HepG2 (cell line): Measurements from ENCODE around the gene DENND1C. TPM values are rescaled to one million over a fixed set of nuclear protein-coding genes. Genes with fewer than 3 reads are reported as not detected.

ENCODE experiments used
- DMTF1 ChIP-seq: sonication (generic); formaldehyde crosslinking; IDR thresholded peaks from 2 replicates; pipeline ENCODE4 v1.4.0; 2020; ENCODE audit warnings: mild to moderate bottlenecking, missing genetic modification reagents
- GABPA ChIP-seq, 2 experiments: IDR thresholded peaks; 2 replicates each; pipeline ENCODE4 v1.6.1; 2011 to 2016; ENCODE audit warnings: low read depth in 2 of 2, low read length in 1 of 2, missing biosample characterization in 1 of 2, missing genetic modification characterization in 1 of 2
- IRF1 ChIP-seq: sonication (generic); formaldehyde crosslinking; IDR thresholded peaks from 2 replicates; pipeline ENCODE4 v1.4.0; 2020; ENCODE audit warnings: low read depth, mild to moderate bottlenecking, missing genetic modification reagents
- MAZ ChIP-seq, 2 experiments: sonication (generic) in 1 of 2; formaldehyde crosslinking in 1 of 2; IDR thresholded peaks; 2 replicates each; pipeline versions ENCODE4 v1.5.0 to v1.6.1; 2012 to 2020; ENCODE audit warnings: low read depth in 2 of 2, mild to moderate bottlenecking in 2 of 2, borderline replicate concordance in 1 of 2, improper control_type of control experiment in 1 of 2, low read length in 1 of 2, missing genetic modification reagents in 1 of 2, moderate library complexity in 1 of 2
- PAWR ChIP-seq: sonication (generic); formaldehyde crosslinking; IDR thresholded peaks from 2 replicates; pipeline ENCODE4 v1.4.0; 2020; ENCODE audit warnings: missing genetic modification reagents, mild to moderate bottlenecking, borderline replicate concordance
- REL ChIP-seq: sonication (generic); formaldehyde crosslinking; conservative IDR thresholded peaks from 2 replicates; pipeline ENCODE4 v1.8.0; 2022; ENCODE audit warnings: mild to moderate bottlenecking, missing genetic modification reagents, moderate library complexity
- RXRA ChIP-seq: sonication (generic); formaldehyde crosslinking; IDR thresholded peaks from 2 replicates; pipeline ENCODE4 v1.5.1; 2020; ENCODE audit warnings: missing genetic modification reagents
- SAP130 ChIP-seq: IDR thresholded peaks from 2 replicates; pipeline ENCODE4 v1.6.1; 2016; ENCODE audit warnings: low read depth
- ZIK1 ChIP-seq: sonication (generic); formaldehyde crosslinking; IDR thresholded peaks from 2 replicates; pipeline ENCODE4 v1.5.0; 2020; ENCODE audit warnings: mild to moderate bottlenecking, low read depth, missing genetic modification reagents, borderline replicate concordance
- ZNF264 ChIP-seq: sonication (generic); formaldehyde crosslinking; IDR thresholded peaks from 2 replicates; pipeline ENCODE4 v1.4.0; 2020; ENCODE audit warnings: missing genetic modification reagents
- ZNF296 ChIP-seq: sonication (generic); formaldehyde crosslinking; conservative IDR thresholded peaks from 2 replicates; pipeline ENCODE4 v1.5.0; 2020; ENCODE audit warnings: mild to moderate bottlenecking, missing genetic modification reagents
- ZNF318 ChIP-seq: sonication (generic); formaldehyde crosslinking; IDR thresholded peaks from 2 replicates; pipeline ENCODE4 v1.4.0; 2020; ENCODE audit warnings: mild to moderate bottlenecking, missing genetic modification reagents
- ZNF329 ChIP-seq: sonication (generic); formaldehyde crosslinking; IDR thresholded peaks from 2 replicates; pipeline ENCODE4 v1.9.0; 2021; ENCODE audit warnings: low read depth, mild to moderate bottlenecking, missing genetic modification reagents
- ZNF605 ChIP-seq: sonication (generic); formaldehyde crosslinking; IDR thresholded peaks from 2 replicates; pipeline ENCODE4 v1.8.0; 2022; ENCODE audit warnings: mild to moderate bottlenecking, missing genetic modification reagents
- ZNF75D ChIP-seq: sonication (generic); formaldehyde crosslinking; IDR thresholded peaks from 2 replicates; pipeline ENCODE4 v1.8.1; 2023; ENCODE audit warnings: missing genetic modification reagents, mild to moderate bottlenecking, borderline replicate concordance
- ZNF792 ChIP-seq: IDR thresholded peaks from 2 replicates; pipeline ENCODE4 v1.6.1; 2016
- ZSCAN30 ChIP-seq: sonication (generic); formaldehyde crosslinking; IDR thresholded peaks from 2 replicates; pipeline ENCODE4 v1.5.0; 2020; ENCODE audit warnings: mild to moderate bottlenecking, missing genetic modification reagents
- polyA plus RNA-seq, 8 experiments: library from polyadenylated mRNA; depleted of rRNA in 3 of 8; stranded (reverse) in 7 of 8; unstranded in 1 of 8; fragments of >200 nt; fragmentation: Illumina TruSeq in 4 of 8; extraction: Trizol in 4 of 8; gene quantifications; 2 replicates each; pipeline versions ENCODE4 v1.2.1 to v1.2.3, GENCODE V29; 2011 to 2016; ENCODE audit warnings: low read depth in 4 of 8, missing spikeins in 1 of 8, mixed read lengths in 1 of 8; ENCODE audit not compliant: insufficient read depth in 1 of 8
- total RNA-seq, 5 experiments: library from RNA; depleted of rRNA; stranded (reverse); fragments of >200 nt; fragmentation: Illumina TruSeq; extraction: Trizol; gene quantifications; 2 replicates each; pipeline ENCODE4 v1.2.3, GENCODE V29; 2016; ENCODE audit warnings: low read depth in 1 of 5

The DENND1C gene
- total and polyA plus RNA-seq, 2 of the 13 experiments (the other 11 are each of a cell fraction or from before 2014, with no cell fraction given), result 0.04 to 0.73 TPM

GRCh38 chr19:6460099-6460884 lies 21.3 kb downstream of the DENND1C start (continued):
- TF ChIP-seq MAZ (IDR thresholded peaks at IDR 0.05; ENCODE audit: borderline replicate concordance, low read depth, low read length) (0 out of 2 replicates have a peak, but pooled peaks have one; percentile 52), MAZ (CRISPR knock-in tag; IDR thresholded peaks at IDR 0.05; ENCODE audit: low read depth) (no peak), ZNF792 (CRISPR knock-in tag) (peak; percentile 39; the same call in 1 of the 2 replicates), ZNF329 (CRISPR knock-in tag) (no peak), ZIK1 (CRISPR knock-in tag) (no peak), ZNF264 (CRISPR knock-in tag) (0 out of 2 replicates have a peak, but pooled peaks have one; percentile 28), ZNF75D (CRISPR knock-in tag) (no peak), REL (CRISPR knock-in tag) (no peak), PAWR (CRISPR knock-in tag) (no peak), GABPA (IDR thresholded peaks at IDR 0.05; ENCODE audit: low read depth, low read length) (no peak), GABPA (CRISPR knock-in tag; IDR thresholded peaks at IDR 0.05; ENCODE audit: low read depth) (peak; percentile 31; the same call in 1 of the 2 replicates), ZNF296 (CRISPR knock-in tag) (no peak), DMTF1 (CRISPR knock-in tag) (no peak), ZSCAN30 (no peak), ZNF605 (CRISPR knock-in tag) (peak; percentile 68; the same call in 1 of the 2 replicates), RXRA (CRISPR knock-in tag) (peak; percentile 59), SAP130 (CRISPR knock-in tag) (peak; percentile 75), IRF1 (CRISPR knock-in tag) (no peak), ZNF318 (CRISPR knock-in tag) (peak; percentile 42; the same call in 1 of the 2 replicates)
